GM18519 (cell line): ENCODE data around the gene TRIM72.
"Not testable (repeated sequence)": the region's sequence is repeated elsewhere in the genome, so short reads cannot be mapped to it uniquely, and the experiment has no call there.

ENCODE experiments used
- ATAC-seq: cut with Tn5 transposase; IDR thresholded peaks from one replicate; pipeline ENCODE4 v1.9.1; 2021; ENCODE audit warnings: mild to moderate bottlenecking, moderate library complexity; ENCODE audit not compliant: unreplicated experiment, low FRiP score

The TRIM72 gene

DNA sequence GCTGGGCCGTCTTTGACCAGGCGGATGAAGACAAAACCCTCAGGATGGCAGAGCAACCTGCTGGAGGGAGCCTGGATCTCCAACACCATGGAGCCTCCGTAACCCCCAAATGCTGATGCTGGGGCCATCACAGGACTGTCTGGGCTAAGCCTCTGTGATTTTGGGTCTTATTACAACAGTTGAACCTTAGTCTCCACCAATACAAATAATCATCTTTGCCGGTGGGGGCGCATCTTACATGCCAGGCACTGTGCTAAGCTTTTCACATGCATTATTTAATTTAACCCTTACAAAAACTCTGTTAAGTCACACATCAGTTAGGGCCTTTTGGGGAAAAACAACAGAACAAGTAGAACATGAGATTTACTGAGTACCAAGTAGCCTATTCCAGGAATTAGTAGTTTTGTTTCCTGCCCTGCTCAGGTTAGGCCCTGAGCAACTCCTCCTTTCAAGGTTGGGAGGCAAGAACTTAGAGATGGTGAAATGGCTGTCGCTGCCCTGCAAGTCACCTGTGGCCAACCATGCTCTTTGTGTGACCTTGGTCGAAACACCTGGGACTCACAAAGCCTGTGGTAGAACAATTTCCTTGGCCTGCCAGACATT is 37.0 kb downstream of the TRIM72 start:
- ATAC-seq = no peak

DNA sequence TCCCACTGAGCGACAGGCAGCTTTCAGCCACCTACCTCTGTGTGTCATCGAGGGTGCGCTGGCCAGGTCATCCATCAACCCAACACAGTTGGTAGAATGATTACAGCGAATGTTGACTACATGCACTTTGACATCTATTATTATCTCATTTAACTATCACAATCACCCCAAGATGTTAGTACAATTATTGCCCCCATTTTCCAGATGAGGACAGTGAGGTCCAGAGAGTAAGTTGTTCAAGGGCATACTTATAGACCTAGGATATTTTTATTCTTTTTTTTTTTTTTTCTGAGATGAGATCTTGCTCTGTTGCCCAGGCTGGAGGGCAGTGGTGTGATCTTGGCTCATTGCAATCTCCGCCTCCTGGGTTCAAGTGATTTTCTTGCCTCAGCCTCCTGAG is 37.5 kb downstream of the TRIM72 start:
- ATAC-seq = no peak

- ATAC-seq = no peak
These were observed 39.7 kb downstream of the TRIM72 start for GRCh38 chr16:31253642-31254045.

DNA sequence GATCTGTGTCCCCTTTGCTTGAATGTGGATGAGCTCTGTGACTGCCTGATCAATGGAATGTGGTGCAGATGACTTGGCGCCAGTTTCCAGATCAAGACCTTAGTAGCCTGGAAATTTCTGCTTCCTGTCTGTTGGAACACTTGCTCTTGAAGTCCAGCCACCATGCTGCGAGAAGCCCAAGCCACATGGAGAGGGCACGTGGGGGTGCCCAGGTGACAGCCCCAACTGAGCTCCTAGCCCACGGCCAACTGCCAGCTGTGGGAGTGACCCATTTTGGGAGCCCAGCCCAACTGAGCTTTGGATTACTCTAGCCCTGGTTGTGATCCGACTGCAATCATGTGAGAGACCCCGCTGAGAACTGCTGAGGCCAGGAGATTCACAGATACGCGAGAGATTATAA is 42.5 kb downstream of the TRIM72 start:
- no peak for ATAC-seq

GRCh38 chr16:31258366-31258765 is 44.4 kb downstream of the TRIM72 start:
- no peak for ATAC-seq

DNA sequence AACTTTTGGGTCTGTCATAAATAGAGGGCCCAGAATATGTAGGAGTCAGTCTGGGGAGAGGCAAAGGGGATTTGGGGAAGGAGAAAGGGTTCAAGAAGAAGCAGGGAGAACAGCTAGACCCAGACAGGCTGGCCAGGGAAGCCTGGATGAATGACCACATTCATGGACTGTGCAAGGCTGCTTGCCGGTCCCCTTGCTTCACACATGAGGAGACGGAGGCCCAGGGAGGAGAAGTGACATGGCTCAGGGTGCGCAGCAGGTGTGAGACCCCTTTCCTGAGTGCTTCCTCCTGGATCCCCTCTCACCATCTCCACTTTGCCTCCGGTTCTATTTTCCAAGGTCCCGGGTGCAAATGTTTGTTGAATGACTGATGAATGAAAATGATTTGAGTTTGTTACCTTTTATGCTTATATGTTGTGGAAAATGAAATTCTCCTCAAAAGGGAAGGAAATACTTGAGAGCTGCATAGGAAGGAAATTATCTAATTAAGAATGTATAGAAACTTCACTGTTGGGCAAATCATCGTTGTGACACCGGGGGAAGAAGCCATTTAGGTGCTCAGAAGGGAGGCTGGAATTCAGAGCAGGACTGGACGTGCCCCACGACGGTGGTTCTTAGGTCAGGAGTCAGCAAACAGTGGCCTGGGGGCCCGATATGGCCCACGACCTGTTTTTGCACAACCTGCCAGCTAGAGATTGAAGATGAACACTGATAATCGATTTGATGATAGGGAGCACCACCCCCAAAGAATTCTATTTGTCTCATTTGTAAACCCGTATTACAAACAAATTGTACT is 46.4 kb downstream of the TRIM72 start:
- no peak for ATAC-seq

DNA sequence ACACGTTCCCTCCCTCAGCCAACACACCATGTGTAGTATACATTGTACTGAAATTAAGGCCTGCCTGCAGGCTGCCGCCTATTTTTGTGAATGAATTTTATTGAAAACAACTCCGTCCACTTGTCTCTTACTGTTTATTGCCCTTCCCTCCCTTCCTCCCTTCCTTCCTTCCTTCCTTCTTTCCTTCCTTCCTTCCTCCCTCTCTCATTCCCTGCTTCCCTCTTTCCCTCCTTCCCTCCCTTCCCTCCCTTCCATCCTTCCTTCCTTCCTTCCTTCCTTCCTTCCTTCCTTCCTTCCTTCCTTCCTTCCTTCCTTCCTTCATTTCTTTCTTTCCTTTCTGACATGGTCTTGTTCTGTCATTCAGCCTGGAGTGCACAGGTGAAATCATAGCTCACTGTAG is 48.2 kb downstream of the TRIM72 start:
- ATAC-seq = no peak

DNA sequence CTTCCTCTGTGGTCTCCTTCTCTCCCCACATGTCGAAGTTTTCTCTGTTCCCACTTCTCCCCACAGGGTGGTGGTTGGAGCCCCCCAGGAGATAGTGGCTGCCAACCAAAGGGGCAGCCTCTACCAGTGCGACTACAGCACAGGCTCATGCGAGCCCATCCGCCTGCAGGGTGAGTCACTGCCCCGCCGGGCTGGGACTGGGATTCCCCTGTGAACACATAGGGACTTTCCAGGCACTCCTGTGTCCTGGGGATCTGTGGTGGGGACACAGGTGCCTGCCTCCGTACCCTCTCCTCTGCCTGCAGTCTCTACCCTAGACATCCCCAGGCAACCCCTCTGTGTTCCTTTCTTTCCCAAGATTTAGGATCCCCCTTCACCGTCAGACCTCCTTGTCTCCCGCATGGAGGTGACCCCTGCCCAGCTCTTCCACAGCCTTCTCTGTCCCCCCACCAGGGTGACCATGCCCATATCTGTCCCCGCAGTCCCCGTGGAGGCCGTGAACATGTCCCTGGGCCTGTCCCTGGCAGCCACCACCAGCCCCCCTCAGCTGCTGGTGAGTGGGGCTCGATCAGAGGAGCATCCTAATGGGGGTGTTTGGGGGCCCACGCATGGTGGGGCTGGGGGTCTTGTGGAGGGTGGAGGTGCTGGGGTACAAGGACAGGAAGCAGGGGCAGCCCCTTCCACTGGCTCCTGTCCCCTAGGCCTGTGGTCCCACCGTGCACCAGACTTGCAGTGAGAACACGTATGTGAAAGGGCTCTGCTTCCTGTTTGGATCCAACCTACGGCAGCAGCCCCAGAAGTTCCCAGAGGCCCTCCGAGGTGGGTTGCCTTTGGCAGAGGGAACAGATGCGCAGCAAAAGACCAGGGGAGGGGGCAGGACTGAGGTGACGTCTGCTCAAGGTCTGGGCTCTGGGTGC is 51.7 kb downstream of the TRIM72 start:
- ATAC-seq = peak; percentile 77

- no peak for ATAC-seq
These were observed 53.6 kb downstream of the TRIM72 start for GRCh38 chr16:31267332-31268032.

GRCh38 chr16:31268033-31268365 is 54.1 kb downstream of the TRIM72 start:
- ATAC-seq = no peak

DNA sequence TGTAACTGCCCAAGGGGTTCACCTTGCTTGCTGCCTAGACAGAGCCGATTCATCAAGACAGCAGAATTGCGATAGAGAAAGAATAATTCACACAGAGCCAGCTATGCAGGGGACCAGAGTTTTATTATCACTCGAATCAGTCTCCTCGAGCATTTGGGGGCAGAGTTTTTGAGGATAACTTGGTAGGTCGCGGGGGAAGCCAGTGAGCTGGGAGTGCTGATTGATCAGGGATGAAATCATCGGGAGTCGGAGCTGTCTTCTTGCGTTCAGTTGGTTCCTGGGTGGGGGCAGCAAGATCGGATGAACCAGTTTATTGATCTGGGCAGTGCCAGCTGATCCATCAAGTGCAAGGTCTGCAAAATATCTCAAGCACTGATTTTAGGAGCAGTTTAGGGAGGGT is 55.0 kb downstream of the TRIM72 start:
- no peak for ATAC-seq

DNA sequence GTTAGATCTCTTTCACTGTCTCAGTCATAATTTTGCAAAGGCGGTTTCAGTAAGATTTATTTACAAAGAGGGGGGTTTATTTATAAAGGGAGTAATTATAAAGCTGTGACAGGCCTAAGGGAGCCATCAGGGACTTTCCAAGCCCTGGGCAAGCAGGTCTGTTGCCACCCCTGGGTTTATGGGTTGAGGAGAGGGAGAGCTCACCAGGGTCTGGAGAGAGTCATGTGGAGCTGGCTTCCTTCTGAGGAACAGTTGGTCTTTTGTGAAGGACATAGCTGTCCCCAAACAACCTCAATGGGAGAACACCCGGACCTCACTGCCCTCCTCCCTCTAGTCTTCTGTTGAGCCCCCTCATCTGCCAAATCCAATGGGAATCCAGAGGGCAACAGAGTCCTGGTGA is 55.6 kb downstream of the TRIM72 start:
- no peak for ATAC-seq

DNA sequence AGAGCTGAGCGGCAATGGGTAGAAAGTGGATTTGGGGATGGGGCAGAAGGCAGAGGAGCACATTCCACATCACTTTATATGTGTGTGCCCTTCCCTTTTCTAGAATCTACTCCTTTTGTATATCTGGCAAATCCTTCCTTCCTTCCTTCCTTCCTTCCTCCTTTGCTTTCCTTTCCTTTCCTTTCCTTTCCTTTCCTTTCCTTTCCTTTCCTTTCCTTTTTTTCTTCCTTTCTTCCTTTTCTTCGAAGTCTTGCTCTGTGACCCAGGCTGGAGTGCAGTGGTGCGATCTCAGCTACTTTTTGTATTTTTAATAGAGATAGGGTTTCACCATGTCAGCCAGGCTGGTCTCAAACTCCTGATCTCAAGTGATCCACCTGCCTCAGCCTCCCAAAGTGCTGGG is 56.1 kb downstream of the TRIM72 start:
- not testable (repeated sequence) for ATAC-seq

DNA sequence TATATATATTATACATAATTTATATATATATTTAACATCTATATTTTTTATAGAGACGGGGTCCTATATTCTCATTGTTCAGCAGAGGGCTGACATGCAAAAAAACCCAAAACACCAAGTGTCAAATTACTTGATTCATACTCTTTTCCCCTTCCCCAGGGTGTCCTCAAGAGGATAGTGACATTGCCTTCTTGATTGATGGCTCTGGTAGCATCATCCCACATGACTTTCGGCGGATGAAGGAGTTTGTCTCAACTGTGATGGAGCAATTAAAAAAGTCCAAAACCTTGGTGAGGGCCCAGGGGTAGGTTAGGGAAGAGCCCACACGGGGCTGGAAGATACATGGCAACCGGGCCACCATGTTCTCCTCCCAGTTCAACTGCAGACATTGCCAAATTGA is 56.9 kb downstream of the TRIM72 start:
- no peak for ATAC-seq

DNA sequence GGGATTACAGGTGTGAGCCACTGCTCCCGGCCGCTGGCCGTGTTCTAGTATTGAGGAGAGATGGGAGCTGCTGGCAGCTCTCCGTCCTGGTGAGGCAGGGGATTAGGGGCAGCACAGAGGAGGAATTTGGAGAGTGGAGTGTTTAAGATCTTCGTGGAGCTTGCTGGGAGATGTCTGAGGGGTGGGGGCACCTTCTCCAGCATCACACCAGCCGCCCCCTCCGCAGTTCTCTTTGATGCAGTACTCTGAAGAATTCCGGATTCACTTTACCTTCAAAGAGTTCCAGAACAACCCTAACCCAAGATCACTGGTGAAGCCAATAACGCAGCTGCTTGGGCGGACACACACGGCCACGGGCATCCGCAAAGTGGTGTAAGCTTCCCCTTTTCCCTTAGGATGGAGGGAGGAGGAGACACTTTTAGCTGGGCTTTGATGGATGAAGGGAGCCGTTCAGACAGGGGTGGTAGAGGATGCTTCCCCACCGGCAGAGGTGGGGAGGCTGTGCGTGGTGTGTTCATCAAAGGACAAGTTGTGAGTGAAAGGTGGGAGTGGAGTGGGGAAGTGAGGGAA is 57.8 kb downstream of the TRIM72 start:
- ATAC-seq = no peak

DNA sequence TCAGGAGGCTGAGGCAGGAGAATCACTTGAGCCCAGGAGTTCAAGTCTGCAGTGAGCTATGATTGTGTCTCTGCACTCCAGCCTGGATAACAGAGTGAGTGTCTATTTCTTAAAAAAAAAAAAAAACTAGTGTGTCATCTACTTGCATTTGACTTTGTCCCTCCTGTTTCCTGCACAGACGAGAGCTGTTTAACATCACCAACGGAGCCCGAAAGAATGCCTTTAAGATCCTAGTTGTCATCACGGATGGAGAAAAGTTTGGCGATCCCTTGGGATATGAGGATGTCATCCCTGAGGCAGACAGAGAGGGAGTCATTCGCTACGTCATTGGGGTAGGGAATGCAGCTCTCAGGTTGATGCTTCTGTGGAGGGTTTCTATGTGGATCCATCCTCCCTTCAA is 59.3 kb downstream of the TRIM72 start:
- no peak for ATAC-seq

DNA sequence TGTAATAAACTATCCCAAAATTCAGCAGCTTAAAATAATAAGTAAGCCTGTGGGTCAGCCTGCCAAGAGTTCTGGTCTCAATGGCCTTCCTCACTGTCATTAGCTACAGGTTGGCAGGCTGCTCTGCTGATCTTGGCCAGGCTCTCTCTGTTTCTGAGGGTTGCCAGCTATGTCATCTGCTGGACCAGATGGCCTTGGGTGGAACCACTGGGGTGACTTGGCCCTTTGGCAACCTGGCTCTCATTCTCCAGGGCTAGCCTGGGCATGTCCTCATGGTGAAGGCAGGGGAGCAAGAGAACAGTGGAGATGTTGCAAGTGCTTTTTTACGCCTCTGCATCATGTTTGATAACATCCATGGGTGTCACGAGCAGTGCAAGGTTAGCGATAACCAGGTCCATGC is 59.8 kb downstream of the TRIM72 start:
- ATAC-seq = no peak

GRCh38 chr16:31274831-31275816 is 61.2 kb downstream of the TRIM72 start:
- no peak for ATAC-seq

- no peak for ATAC-seq
These were observed 62.7 kb downstream of the TRIM72 start for GRCh38 chr16:31276600-31276999.
